Mesenchymal stem cell (in vitro differentiated cells and primary cell): ENCODE measurements around the gene OPCML.

Experiments
- DNase-seq: peaks from one replicate; pipeline ENCODE4 v3.0.0-alpha.2; 2013
- H2AFZ ChIP-seq: one replicate; pipeline ENCODE4 v1.6.1; 2013; ENCODE audit warnings: low read depth, mild to moderate bottlenecking, control low read depth, inconsistent platforms, low read length, moderate library complexity
- H2AK5ac ChIP-seq: 2 replicates; pipeline ENCODE4 v1.6.1; 2013; ENCODE audit warnings: low read length, moderate library complexity, mild to moderate bottlenecking, inconsistent platforms; ENCODE audit not compliant: severe bottlenecking
- H2BK120ac ChIP-seq: one replicate; pipeline ENCODE4 v1.6.1; 2013; ENCODE audit warnings: low read depth, mild to moderate bottlenecking, inconsistent platforms, low read length, moderate library complexity
- H2BK12ac ChIP-seq, 2 experiments: one replicate each; pipeline ENCODE4 v1.6.1; 2013; ENCODE audit warnings: inconsistent platforms in 2 of 2, low read length in 2 of 2, mild to moderate bottlenecking in 2 of 2, moderate library complexity in 2 of 2, control low read depth in 1 of 2
- H2BK15ac ChIP-seq: one replicate; pipeline ENCODE4 v1.6.1; 2013; ENCODE audit warnings: mild to moderate bottlenecking, low read depth, inconsistent platforms; ENCODE audit not compliant: poor library complexity, severe bottlenecking
- H2BK5ac ChIP-seq: 2 replicates; pipeline ENCODE4 v1.6.1; 2013; ENCODE audit warnings: low read depth, mild to moderate bottlenecking, low read length, control low read depth, inconsistent platforms; ENCODE audit not compliant: poor library complexity, severe bottlenecking
- H3K14ac ChIP-seq, 2 experiments: one replicate each; pipeline ENCODE4 v1.6.1; 2013; ENCODE audit warnings: inconsistent platforms in 2 of 2, low read length in 2 of 2, control low read depth in 1 of 2, mild to moderate bottlenecking in 1 of 2, moderate library complexity in 1 of 2
- H3K18ac ChIP-seq, 2 experiments: one replicate each; pipeline ENCODE4 v1.6.1; 2013; ENCODE audit warnings: inconsistent platforms in 2 of 2, low read length in 2 of 2, control low read depth in 1 of 2, low read depth in 1 of 2, mild to moderate bottlenecking in 1 of 2
- H3K23ac ChIP-seq, 2 experiments: one replicate each; pipeline ENCODE4 v1.6.1; 2013; ENCODE audit warnings: inconsistent platforms in 2 of 2, low read length in 2 of 2, mild to moderate bottlenecking in 2 of 2, moderate library complexity in 2 of 2, control low read depth in 1 of 2
- H3K27ac ChIP-seq: 2 replicates; pipeline ENCODE4 v1.5.1; 2013; ENCODE audit warnings: mild to moderate bottlenecking, moderate library complexity, low read length, control low read depth, inconsistent platforms; ENCODE audit not compliant: poor library complexity, severe bottlenecking
- H3K27me3 ChIP-seq, 2 experiments: 2 replicates each; pipeline versions ENCODE4 v1.6.1 to v1.7.0; 2013; ENCODE audit warnings: low read length in 2 of 2, mild to moderate bottlenecking in 2 of 2, moderate library complexity in 2 of 2, control low read depth in 1 of 2, inconsistent platforms in 1 of 2; ENCODE audit not compliant: control insufficient read depth in 1 of 2, insufficient read depth in 1 of 2
- H3K36me3 ChIP-seq, 2 experiments: 2 replicates each; pipeline versions ENCODE4 v1.6.1 to v1.7.0; 2013; ENCODE audit warnings: low read length in 2 of 2, control low read depth in 1 of 2, inconsistent platforms in 1 of 2, low read depth in 1 of 2, mild to moderate bottlenecking in 1 of 2; ENCODE audit not compliant: insufficient read depth in 2 of 2, control insufficient read depth in 1 of 2
- H3K4ac ChIP-seq, 2 experiments: one replicate each; pipeline ENCODE4 v1.6.1; 2013; ENCODE audit warnings: inconsistent platforms in 2 of 2, low read length in 2 of 2, mild to moderate bottlenecking in 2 of 2, moderate library complexity in 2 of 2, control low read depth in 1 of 2, low read depth in 1 of 2
- H3K4me1 ChIP-seq: 2 replicates; pipeline ENCODE4 v1.6.1; 2013; ENCODE audit warnings: low read depth, low read length, control low read depth; ENCODE audit not compliant: control insufficient read depth, insufficient read depth
- H3K4me2 ChIP-seq: 2 replicates; pipeline ENCODE4 v1.6.1; 2013; ENCODE audit warnings: low read length, mild to moderate bottlenecking, inconsistent platforms; ENCODE audit not compliant: poor library complexity, severe bottlenecking
- H3K4me3 ChIP-seq, 2 experiments: 2 replicates each; pipeline versions ENCODE4 v1.5.1 to v1.7.0; 2013; ENCODE audit warnings: low read length in 2 of 2, mild to moderate bottlenecking in 2 of 2, control low read depth in 1 of 2, low read depth in 1 of 2; ENCODE audit not compliant: insufficient read depth in 1 of 2
- H3K79me1 ChIP-seq: replicated peaks from 2 replicates; pipeline ENCODE4 v1.6.1; 2013; ENCODE audit warnings: mild to moderate bottlenecking, control low read depth, low read length, inconsistent platforms; ENCODE audit not compliant: poor library complexity, severe bottlenecking
- H3K9ac ChIP-seq: 2 replicates; pipeline ENCODE4 v1.7.0; 2013; ENCODE audit warnings: mild to moderate bottlenecking, low read length, moderate library complexity
- H3K9me3 ChIP-seq: 2 replicates; pipeline ENCODE4 v1.7.0; 2013; ENCODE audit warnings: mild to moderate bottlenecking, low read length; ENCODE audit not compliant: control insufficient read depth
- H4K8ac ChIP-seq: one replicate; pipeline ENCODE4 v1.6.1; 2013; ENCODE audit warnings: inconsistent platforms, mild to moderate bottlenecking, low read length, moderate library complexity
- H4K91ac ChIP-seq: one replicate; pipeline ENCODE4 v1.6.1; 2013; ENCODE audit warnings: mild to moderate bottlenecking, low read length, inconsistent platforms
- WGBS: methylation state at CpG from one replicate; pipeline ENCODE4 v1.1.7; 2013; ENCODE audit warnings: mixed read lengths; 5-methylcytosine and 5-hydroxymethylcytosine counted together

OPCML gene

DNA sequence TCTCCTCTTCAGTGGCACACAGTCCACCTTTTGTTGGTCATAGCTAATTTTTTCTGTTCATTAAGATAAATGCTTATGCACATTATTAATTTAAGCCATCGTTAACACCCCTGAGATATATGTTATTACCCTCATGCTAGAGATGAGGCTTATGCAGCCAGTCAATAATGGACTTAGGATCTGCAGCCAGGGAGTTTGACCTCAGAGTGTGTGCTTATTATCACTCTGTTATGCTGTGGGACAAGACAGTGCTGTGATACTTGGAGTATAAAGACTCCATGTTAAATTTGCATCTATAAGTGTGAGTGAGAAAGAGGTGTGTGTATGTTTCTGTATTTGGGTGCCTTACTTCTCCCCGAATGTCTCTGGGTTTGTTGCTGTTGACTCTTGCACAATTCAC is 969.3 kb downstream of the OPCML start:
- Histone ChIP-seq H3K18ac (no peak overlapping the region), H2BK12ac (no peak overlapping the region), H3K79me1 (no peaks in the 10 kb centered on the region), H3K4me3 (no peak overlapping the region), H3K27ac (no peak overlapping the region), H2BK5ac (no peak overlapping the region), H4K8ac (no peak overlapping the region), H3K9ac (no peak overlapping the region), H3K9me3 (peaks cover 9% of the 10 kb centered on the region), H3K4ac (no peak overlapping the region), H3K4me1 (no peaks in the 10 kb centered on the region), H2BK120ac (no peak overlapping the region), H3K27me3 (peaks cover 0 to 8% of the 10 kb centered on the region in 2 experiments), H3K4me2 (no peak overlapping the region), H4K91ac (no peak overlapping the region), H2AFZ (no peak overlapping the region), H3K36me3 (no peaks in the 10 kb centered on the region), H2BK15ac (no peak overlapping the region), H3K23ac (no peak overlapping the region), H3K14ac (no peak overlapping the region), H2AK5ac (no peak overlapping the region)
- no peak for DNase-seq
- WGBS: 95% methylated on average over 1 of the region's 2 CpGs

GRCh38 chr11:132561937-132562336 is 970.4 kb downstream of the OPCML start:
- Histone ChIP-seq H3K23ac (no peak overlapping the region), H3K9ac (no peak overlapping the region), H2AFZ (no peak overlapping the region), H3K14ac (no peak overlapping the region), H3K4me1 (no peaks in the 10 kb centered on the region), H2BK15ac (no peak overlapping the region), H2BK120ac (no peak overlapping the region), H3K4me3 (no peak overlapping the region), H2AK5ac (no peak overlapping the region), H3K4ac (no peak overlapping the region), H3K9me3 (no peaks in the 10 kb centered on the region), H2BK5ac (no peak overlapping the region), H3K36me3 (no peaks in the 10 kb centered on the region), H3K79me1 (no peaks in the 10 kb centered on the region), H3K27me3 (peaks cover 0 to 8% of the 10 kb centered on the region in 2 experiments), H4K8ac (no peak overlapping the region), H3K4me2 (no peak overlapping the region), H2BK12ac (no peak overlapping the region), H3K18ac (no peak overlapping the region), H3K27ac (no peak overlapping the region), H4K91ac (no peak overlapping the region)
- no peak for DNase-seq
- 50% methylated on average over 1 of the region's 2 CpGs for WGBS

- Histone ChIP-seq H3K9ac (no peak overlapping the region), H3K27ac (no peak overlapping the region), H4K91ac (no peak overlapping the region), H3K23ac (no peak overlapping the region), H2BK120ac (no peak overlapping the region), H3K4me1 (no peaks in the 10 kb centered on the region), H4K8ac (no peak overlapping the region), H3K4ac (no peak overlapping the region), H3K14ac (no peak overlapping the region), H2AFZ (no peak overlapping the region), H3K4me2 (no peak overlapping the region), H2BK12ac (no peak overlapping the region), H3K4me3 (no peak overlapping the region), H3K79me1 (no peaks in the 10 kb centered on the region), H2BK5ac (no peak overlapping the region), H3K9me3 (peaks cover 3% of the 10 kb centered on the region), H3K27me3 (peaks cover 0 to 8% of the 10 kb centered on the region in 2 experiments), H2BK15ac (no peak overlapping the region), H3K36me3 (no peaks in the 10 kb centered on the region), H3K18ac (no peak overlapping the region), H2AK5ac (no peak overlapping the region)
- WGBS: 11% methylated on average over 1 of the region's 5 CpGs
- DNase-seq: no peak
Measured at GRCh38 chr11:132559331-132560036, 972.8 kb downstream of the OPCML start.

DNA sequence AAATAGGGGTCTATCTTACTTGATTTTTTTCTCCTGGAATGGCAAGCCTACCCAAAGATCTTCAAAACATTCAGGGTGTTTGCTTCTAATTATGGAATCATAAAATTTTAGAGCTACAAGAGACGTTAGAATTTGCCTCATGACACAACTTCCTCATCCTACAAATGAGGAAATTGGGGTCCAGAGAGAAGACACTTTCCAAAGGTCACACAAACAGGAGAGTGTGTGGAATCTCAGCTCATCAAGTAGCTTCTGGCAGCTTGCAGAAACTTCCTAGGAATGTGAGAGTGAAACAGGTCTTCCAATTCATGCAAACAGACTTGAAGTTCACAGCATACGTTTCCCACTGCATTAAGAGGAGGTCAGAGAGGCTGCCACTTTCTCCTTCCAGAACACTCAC is 976.0 kb downstream of the OPCML start:
- Histone ChIP-seq H2AK5ac (no peak overlapping the region), H3K27me3 (peaks cover 0 to 3% of the 10 kb centered on the region in 2 experiments), H4K91ac (no peak overlapping the region), H3K36me3 (no peaks in the 10 kb centered on the region), H2BK12ac (no peak overlapping the region), H2BK5ac (no peak overlapping the region), H3K4me1 (no peaks in the 10 kb centered on the region), H3K4me2 (no peak overlapping the region), H3K79me1 (no peaks in the 10 kb centered on the region), H3K27ac (no peak overlapping the region), H3K14ac (no peak overlapping the region), H2BK15ac (no peak overlapping the region), H2AFZ (no peak overlapping the region), H2BK120ac (no peak overlapping the region), H3K9ac (no peak overlapping the region), H3K23ac (no peak overlapping the region), H3K18ac (no peak overlapping the region), H3K9me3 (peaks cover 3% of the 10 kb centered on the region), H4K8ac (no peak overlapping the region), H3K4ac (no peak overlapping the region), H3K4me3 (no peak overlapping the region)
- 44% methylated on average over 1 of the region's 2 CpGs for WGBS
- DNase-seq: no peak
